ENCODE results near the gene STIM2. TPM values are rescaled to one million over a fixed set of nuclear protein-coding genes. Genes with fewer than 3 reads are reported as not detected.

STIM2 gene
- total RNA-seq, 1 experiment from 2014 or later = 30.2 TPM

GRCh38 chr4:27055221-27055760 lies 194.7 kb downstream of the STIM2 start:
- Histone ChIP-seq H3K36me3 (ENCODE audit: low read depth) (no peaks in the 10 kb centered on the region), H3K27me3 (ENCODE audit: insufficient read depth, low read depth) (no peaks in the 10 kb centered on the region), H3K9me3 (ENCODE audit: insufficient read depth, low read depth) (no peaks in the 10 kb centered on the region), H3K27ac (no peak overlapping the region), H3K79me2 (ENCODE audit: low read depth) (no peaks in the 10 kb centered on the region), H2AFZ (no peak overlapping the region), H3K4me3 (no peak overlapping the region), H3K4me2 (no peak overlapping the region), H3K9me2 (ENCODE audit: insufficient read depth) (no peaks in the 10 kb centered on the region), H3F3A (ENCODE audit: insufficient read depth, low read depth) (no peaks in the 10 kb centered on the region), H3K4me1 (replicated peaks; ENCODE audit: insufficient read depth) (no peaks in the 10 kb centered on the region), H4K20me1 (ENCODE audit: insufficient read depth) (no peaks in the 10 kb centered on the region)
- BruUV-seq (replicated peaks) = no TSS peak
- POLR2A ChIA-PET (ENCODE audit: unreplicated experiment) = no interaction called here
- CTCF ChIA-PET = no interaction called here
- no peak for TF ChIP-seq CTCF (conservative IDR thresholded peaks at IDR 0.05)
- TF ChIP-seq EZH2 (IDR thresholded peaks at IDR 0.05; ENCODE audit: low read depth) = no peak
- intact Hi-C loops (cut with micrococcal nuclease; ENCODE audit: unreplicated experiment) = no loop called here
- no peak for DNase-seq

GRCh38 chr4:27056281-27056680 lies 195.6 kb downstream of the STIM2 start:
- no peaks in the 10 kb centered on the region for H3K9me2 ChIP-seq (ENCODE audit: insufficient read depth)
- no peaks in the 10 kb centered on the region for H3K36me3 ChIP-seq (ENCODE audit: low read depth)
- H3K9me3 ChIP-seq (ENCODE audit: insufficient read depth, low read depth) = no peaks in the 10 kb centered on the region
- intact Hi-C loops (cut with micrococcal nuclease; ENCODE audit: unreplicated experiment) = no loop called here
- H3K4me1 ChIP-seq (replicated peaks; ENCODE audit: insufficient read depth) = no peaks in the 10 kb centered on the region
- H3K4me3 ChIP-seq = no peak overlapping the region
- TF ChIP-seq EZH2 (IDR thresholded peaks at IDR 0.05; ENCODE audit: low read depth) = no peak
- no peak for TF ChIP-seq CTCF (conservative IDR thresholded peaks at IDR 0.05)
- BruUV-seq (replicated peaks) = no TSS peak
- DNase-seq = no peak
- no peaks in the 10 kb centered on the region for H3K79me2 ChIP-seq (ENCODE audit: low read depth)
- no peaks in the 10 kb centered on the region for H3F3A ChIP-seq (ENCODE audit: insufficient read depth, low read depth)
- H2AFZ ChIP-seq = no peak overlapping the region
- no peaks in the 10 kb centered on the region for H4K20me1 ChIP-seq (ENCODE audit: insufficient read depth)
- ChIA-PET CTCF (no interaction called here), POLR2A (ENCODE audit: unreplicated experiment) (no interaction called here)
- H3K27me3 ChIP-seq (ENCODE audit: insufficient read depth, low read depth) = no peaks in the 10 kb centered on the region
- no peak overlapping the region for H3K4me2 ChIP-seq
- H3K27ac ChIP-seq = no peak overlapping the region

DNA sequence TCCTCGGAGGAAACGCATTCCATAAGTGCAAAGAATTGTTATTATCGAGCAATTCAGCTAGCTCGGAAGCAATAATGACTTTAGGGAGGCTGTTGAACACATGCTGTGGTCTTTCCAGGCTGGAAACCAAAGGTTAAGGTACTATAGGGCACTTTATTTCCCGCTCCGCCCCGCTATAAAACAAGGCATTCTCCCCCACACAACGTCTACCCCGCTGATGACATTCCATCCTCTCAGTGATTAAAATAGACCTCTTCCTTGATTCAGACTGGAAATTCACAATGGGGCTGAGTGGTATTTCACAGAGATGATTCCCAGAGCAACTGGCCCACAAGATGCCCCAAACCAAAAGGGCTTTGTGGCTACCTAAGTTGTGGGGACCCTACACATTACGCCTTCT lies 196.4 kb downstream of the STIM2 start:
- CTCF ChIA-PET = no interaction called here
- Histone ChIP-seq H3K27ac (no peak overlapping the region), H3K9me2 (ENCODE audit: insufficient read depth) (no peaks in the 10 kb centered on the region), H3K9me3 (ENCODE audit: insufficient read depth, low read depth) (no peaks in the 10 kb centered on the region), H3F3A (ENCODE audit: insufficient read depth, low read depth) (no peaks in the 10 kb centered on the region), H3K4me1 (replicated peaks; ENCODE audit: insufficient read depth) (no peaks in the 10 kb centered on the region), H3K36me3 (ENCODE audit: low read depth) (no peaks in the 10 kb centered on the region), H3K4me2 (no peak overlapping the region), H3K27me3 (ENCODE audit: insufficient read depth, low read depth) (no peaks in the 10 kb centered on the region), H2AFZ (no peak overlapping the region), H4K20me1 (ENCODE audit: insufficient read depth) (no peaks in the 10 kb centered on the region), H3K79me2 (ENCODE audit: low read depth) (no peaks in the 10 kb centered on the region), H3K4me3 (no peak overlapping the region)
- intact Hi-C loops (cut with micrococcal nuclease; ENCODE audit: unreplicated experiment) = no loop called here
- TF ChIP-seq EZH2 (IDR thresholded peaks at IDR 0.05; ENCODE audit: low read depth) = no peak
- TF ChIP-seq CTCF (conservative IDR thresholded peaks at IDR 0.05) = no peak
- BruUV-seq (replicated peaks) = no TSS peak
- POLR2A ChIA-PET (ENCODE audit: unreplicated experiment) = no interaction called here
- DNase-seq = no peak

All from PC-9 (cell line).